SK-N-SH treated with all-trans-retinoic acid at 6 μM for 48 hours (cell line): ENCODE data around the gene HES5.

Source experiments
- BACH2 ChIP-seq: fragments of 250-450 bp; sonication (Bioruptor Pico); IDR thresholded peaks from 2 replicates; pipeline ENCODE4 v1.9.0; 2021; ENCODE audit warnings: mild to moderate bottlenecking, borderline replicate concordance
- CREB5 ChIP-seq: fragments of 250-450 bp; sonication (Bioruptor Pico); IDR thresholded peaks from 2 replicates; pipeline ENCODE4 v1.5.1; 2020; ENCODE audit warnings: low read depth, mild to moderate bottlenecking, moderate library complexity
- CSDC2 ChIP-seq: fragments of 250-450 bp; sonication (Bioruptor Pico); IDR thresholded peaks from 2 replicates; pipeline ENCODE4 v1.5.0; 2020; ENCODE audit warnings: mild to moderate bottlenecking, moderate library complexity
- ESRRG ChIP-seq: fragments of 250-450 bp; sonication (Bioruptor Pico); IDR thresholded peaks from 2 replicates; pipeline ENCODE4 v1.6.1; 2021; ENCODE audit warnings: mild to moderate bottlenecking
- PATZ1 ChIP-seq: fragments of 250-450 bp; sonication (Bioruptor Pico); IDR thresholded peaks from 2 replicates; pipeline ENCODE4 v1.8.0; 2020; ENCODE audit warnings: mild to moderate bottlenecking, moderate library complexity, borderline replicate concordance
- RARB ChIP-seq: fragments of 250-450 bp; sonication (Bioruptor Pico); IDR thresholded peaks from 2 replicates; pipeline ENCODE4 v1.8.0; 2021; ENCODE audit warnings: mild to moderate bottlenecking, moderate library complexity
- SNAI2 ChIP-seq: fragments of 250-450 bp; sonication (Bioruptor Pico); IDR thresholded peaks from 2 replicates; pipeline ENCODE4 v1.5.0; 2020; ENCODE audit warnings: mild to moderate bottlenecking, moderate library complexity
- ZC3H10 ChIP-seq: fragments of 250-450 bp; sonication (Bioruptor Pico); IDR thresholded peaks from 2 replicates; pipeline ENCODE4 v1.5.1; 2021; ENCODE audit warnings: mild to moderate bottlenecking, moderate library complexity
- ZFP3 ChIP-seq: fragments of 250-450 bp; sonication (Bioruptor Pico); IDR thresholded peaks from 2 replicates; pipeline ENCODE4 v1.5.0; 2020; ENCODE audit warnings: mild to moderate bottlenecking, moderate library complexity
- ZNF70 ChIP-seq: fragments of 450-650 bp; formaldehyde crosslinking; IDR thresholded peaks from 2 replicates; pipeline ENCODE4 v1.5.0; 2020; ENCODE audit warnings: mild to moderate bottlenecking, moderate library complexity

GRCh38 chr1:2533365-2533764 is 3.3 kb upstream of the HES5 start:
- TF ChIP-seq SNAI2 (no peak), PATZ1 (CRISPR knock-in tag) (no peak), CSDC2 (no peak), ZC3H10 (CRISPR knock-in tag) (no peak), RARB (CRISPR knock-in tag) (no peak), ZFP3 (no peak), CREB5 (no peak), ESRRG (CRISPR knock-in tag) (no peak), BACH2 (no peak), ZNF70 (no peak)
